GM21619 (cell line): ENCODE data around the gene CD109.
"Not testable (repeated sequence)": the region's sequence is repeated elsewhere in the genome, so short reads cannot be mapped to it uniquely, and the experiment has no call there.

Experiments
- ATAC-seq: cut with Tn5 transposase; IDR thresholded peaks from one replicate; pipeline ENCODE4 v1.9.1; 2021; ENCODE audit not compliant: unreplicated experiment

The CD109 gene

DNA sequence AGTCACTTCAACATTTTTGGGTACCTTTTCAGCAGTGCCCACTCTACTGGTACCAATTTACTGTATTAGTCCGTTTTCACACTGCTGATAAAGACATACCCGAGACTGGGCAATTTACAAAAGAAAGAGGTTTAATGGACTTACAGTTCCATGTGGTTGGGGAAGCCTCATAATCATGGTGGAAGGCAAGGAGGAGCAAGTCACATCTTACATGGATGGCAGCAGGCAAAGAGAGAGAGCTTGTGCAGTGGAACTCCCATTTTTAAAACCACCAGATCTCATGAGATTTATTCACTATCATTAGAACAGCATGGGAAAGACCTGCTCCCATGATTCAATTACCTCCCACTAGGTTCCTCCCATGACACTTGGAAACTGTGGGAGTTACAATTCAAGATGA lies 12.4 kb upstream of the CD109 start:
- ATAC-seq = not testable (repeated sequence)

- ATAC-seq = no peak
Measured at GRCh38 chr6:73688351-73688750, 7.7 kb upstream of the CD109 start.

- no peak for ATAC-seq
Measured at GRCh38 chr6:73690056-73690455, 5.9 kb upstream of the CD109 start.

GRCh38 chr6:73691512-73691911 lies 4.5 kb upstream of the CD109 start:
- no peak for ATAC-seq

DNA sequence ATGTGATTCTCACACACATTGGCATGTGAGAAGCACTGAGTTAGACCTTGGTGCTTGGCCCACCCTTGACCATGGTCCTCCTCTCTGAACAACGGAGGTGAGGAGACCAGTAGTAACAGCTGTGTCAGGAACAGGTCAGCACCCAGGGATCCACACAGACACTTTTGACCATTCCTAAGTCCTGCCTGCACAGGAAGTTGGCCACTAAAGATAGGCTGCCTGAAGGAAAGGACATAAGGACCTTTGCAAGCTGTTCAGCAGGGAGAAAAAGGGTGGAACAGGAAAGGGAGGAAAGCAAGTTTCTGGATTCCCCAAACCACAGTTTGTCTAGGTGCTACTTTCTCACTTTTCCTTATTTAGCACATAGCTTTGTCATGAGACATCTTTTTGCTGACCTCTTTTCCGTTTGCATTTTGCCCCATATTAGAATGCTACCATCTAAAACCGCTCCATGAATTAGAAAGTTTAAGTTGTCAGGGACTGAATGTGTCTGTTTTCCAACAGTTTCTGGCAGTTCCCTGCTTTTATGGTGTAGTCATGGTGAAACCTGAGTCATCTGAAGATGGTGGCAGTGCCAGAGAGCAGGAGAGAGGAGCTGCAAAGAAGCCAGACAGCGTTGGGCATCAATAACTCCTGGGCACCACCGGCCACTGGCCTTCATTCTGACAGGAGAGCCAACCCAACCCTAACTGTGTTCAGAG lies 1.1 kb upstream of the CD109 start:
- no peak for ATAC-seq

DNA sequence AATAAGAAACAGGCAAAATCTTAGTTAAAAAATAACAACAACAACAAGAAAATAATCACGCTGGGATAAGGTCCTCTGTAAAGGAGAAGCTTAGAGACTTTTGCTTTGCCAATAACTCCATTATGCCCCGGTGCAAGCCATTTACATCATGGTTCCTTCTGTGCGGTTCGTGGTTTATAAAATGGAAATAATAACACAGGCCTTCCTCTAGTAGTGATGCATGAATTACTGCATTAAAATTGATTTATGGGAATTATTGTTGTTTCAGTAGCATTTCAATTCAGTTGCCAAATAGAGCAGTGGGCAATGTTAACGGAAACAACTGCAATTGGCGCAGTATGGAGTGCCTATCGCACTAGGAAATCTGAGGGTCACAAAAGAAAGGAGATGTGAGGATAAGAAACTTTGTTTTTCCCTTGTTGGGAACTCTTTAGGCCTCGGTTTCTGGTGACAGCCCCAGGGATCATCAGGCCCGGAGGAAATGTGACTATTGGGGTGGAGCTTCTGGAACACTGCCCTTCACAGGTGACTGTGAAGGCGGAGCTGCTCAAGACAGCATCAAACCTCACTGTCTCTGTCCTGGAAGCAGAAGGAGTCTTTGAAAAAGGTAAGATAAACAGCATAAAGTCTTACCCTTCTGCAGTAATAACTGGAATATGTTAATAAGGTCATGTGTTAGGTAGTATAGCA lies 1.1 kb downstream of the CD109 start:
- ATAC-seq = peak; percentile 32

GRCh38 chr6:73699676-73700459 lies 3.9 kb downstream of the CD109 start:
- ATAC-seq = no peak

DNA sequence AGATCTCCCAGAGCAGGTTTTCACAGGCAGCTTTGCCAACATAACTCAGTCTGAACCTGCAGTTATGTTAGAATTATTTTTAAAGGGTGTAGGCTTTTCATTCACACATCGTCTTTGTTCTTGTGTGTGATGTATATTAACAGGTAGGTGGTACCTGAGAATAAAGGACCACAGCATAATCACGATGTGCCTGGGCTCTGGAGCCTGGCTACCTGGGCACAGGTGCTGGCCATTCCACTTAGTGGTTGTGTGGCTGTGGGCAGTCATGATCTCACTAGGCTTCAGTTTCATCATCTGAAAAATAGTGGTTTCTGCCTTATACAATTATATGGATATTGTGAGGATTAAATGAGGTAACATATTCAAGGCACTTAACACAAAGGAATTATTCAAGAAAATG lies 6.4 kb downstream of the CD109 start:
- ATAC-seq = no peak

DNA sequence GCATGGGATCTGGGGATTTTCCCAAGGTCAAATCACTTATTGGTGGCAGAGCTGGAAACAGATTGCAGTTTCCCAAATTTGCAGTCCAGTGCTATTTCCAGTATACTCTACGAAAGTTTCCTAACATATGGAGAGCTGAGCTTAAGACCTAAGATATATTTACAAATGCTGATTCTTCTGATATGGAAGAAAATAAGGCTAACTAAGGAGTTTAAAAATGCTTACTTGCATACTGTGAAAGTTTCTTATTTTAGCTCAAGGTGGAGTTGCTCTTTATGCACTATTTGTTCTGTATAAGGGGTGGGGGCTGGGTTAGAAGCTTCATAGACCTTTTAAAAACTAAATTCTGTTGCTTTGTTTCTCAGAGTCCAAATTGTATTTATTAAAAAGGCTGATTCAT lies 7.5 kb downstream of the CD109 start:
- ATAC-seq = no peak

GRCh38 chr6:73704260-73704659 lies 8.3 kb downstream of the CD109 start:
- ATAC-seq = no peak

DNA sequence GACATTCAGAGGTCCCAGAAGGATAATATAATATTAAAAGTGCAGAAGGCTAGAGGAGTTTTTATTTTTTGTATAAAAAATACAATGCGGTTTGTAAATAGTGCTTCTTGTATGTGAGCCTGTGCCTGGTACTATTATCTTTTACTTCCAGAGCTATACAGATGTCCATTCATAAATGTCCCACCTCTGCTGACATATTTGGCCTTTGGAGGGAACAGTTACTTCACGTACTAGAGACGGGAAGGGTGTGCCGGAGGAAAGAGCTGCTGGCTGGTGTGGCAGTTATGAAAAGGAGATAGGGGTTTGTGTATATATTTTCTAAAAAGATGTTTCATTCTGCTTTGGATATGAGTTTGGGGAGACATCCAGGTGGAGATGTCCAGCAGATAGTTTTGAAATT lies 8.8 kb downstream of the CD109 start:
- ATAC-seq = no peak

DNA sequence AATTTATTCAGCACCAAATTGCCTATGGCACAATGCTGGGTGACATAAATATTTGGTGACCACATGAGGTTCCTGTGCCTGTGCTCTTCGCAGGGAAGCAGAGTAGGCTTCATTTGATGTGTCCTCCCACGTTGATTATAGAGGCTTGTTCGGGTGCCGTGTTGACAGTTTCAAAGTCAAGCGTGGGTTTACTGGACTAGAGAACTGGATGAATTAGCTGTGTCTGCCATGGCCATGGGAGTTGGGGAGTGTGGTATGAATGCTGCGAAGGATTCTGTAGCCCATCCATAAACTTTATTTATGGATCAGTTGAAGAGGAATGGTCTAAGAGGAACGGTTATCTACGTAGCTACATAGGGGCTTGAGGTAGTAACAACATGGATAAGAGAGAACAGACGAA lies 11.0 kb downstream of the CD109 start:
- no peak for ATAC-seq

GRCh38 chr6:73710470-73710869 lies 14.5 kb downstream of the CD109 start:
- no peak for ATAC-seq

DNA sequence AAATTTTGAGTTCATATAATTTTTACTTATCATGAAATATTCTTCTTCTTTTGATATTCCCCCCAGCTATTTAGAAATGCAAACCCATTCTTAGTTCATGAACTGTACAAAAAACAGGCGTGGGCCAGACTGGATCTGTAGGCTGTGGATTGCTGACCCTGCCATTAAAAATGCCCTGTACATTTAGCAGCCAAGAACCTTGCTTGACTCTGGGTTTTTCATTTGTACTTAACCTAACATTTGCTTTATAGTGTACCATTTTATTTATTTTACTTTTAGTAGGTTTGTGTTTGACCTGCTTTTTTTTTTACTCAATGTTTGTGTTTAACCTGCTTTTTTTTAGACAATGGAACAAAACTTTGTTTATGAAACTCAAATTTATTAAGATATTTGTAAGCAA lies 14.9 kb downstream of the CD109 start:
- no peak for ATAC-seq

- ATAC-seq = no peak
Measured at GRCh38 chr6:73712535-73713173, 16.7 kb downstream of the CD109 start.

GRCh38 chr6:73713426-73714147 lies 17.6 kb downstream of the CD109 start:
- no peak for ATAC-seq

- ATAC-seq = not testable (repeated sequence)
Measured at GRCh38 chr6:73715111-73715508, 19.1 kb downstream of the CD109 start.

DNA sequence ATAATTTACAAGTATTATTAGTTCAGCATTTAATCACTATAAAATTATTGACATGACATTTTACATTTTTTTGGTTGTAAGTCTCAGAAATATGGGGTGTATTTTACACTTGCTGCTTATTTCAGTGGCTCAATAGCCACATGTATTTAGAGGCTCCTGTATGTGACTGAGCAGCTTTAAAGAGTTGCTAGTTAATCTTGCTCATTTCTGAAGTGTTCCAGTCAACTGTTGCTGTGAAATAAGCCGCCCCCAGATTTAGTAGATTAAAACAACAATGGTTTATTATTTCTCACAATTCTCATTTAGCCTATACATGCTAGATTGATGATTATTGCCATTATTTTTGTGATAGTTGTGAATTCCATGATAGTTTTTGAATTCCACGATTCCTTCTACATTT lies 23.0 kb downstream of the CD109 start:
- no peak for ATAC-seq

GRCh38 chr6:73722318-73723060 lies 26.5 kb downstream of the CD109 start:
- ATAC-seq = peak; percentile 66

DNA sequence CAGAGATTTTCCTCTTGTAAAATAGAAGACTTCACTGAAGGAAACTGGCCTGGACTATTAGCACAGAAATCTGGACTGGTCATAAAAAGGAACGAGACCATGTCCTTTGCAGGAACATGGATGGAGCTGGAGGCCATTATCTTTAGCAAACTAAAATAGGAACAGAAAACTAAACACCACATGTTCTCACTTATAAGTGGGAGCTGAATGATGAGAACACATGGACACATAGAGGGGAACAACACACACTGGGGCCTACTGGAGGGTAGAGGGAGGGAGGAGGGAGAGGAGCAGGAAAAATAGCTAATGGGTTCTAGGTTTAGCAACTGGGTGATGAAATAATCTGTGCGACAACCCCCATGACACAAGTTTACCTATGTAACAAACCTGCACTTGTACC lies 27.5 kb downstream of the CD109 start:
- not testable (repeated sequence) for ATAC-seq
